ENCODE data around the gene LRFN2.

LRFN2 gene

DNA sequence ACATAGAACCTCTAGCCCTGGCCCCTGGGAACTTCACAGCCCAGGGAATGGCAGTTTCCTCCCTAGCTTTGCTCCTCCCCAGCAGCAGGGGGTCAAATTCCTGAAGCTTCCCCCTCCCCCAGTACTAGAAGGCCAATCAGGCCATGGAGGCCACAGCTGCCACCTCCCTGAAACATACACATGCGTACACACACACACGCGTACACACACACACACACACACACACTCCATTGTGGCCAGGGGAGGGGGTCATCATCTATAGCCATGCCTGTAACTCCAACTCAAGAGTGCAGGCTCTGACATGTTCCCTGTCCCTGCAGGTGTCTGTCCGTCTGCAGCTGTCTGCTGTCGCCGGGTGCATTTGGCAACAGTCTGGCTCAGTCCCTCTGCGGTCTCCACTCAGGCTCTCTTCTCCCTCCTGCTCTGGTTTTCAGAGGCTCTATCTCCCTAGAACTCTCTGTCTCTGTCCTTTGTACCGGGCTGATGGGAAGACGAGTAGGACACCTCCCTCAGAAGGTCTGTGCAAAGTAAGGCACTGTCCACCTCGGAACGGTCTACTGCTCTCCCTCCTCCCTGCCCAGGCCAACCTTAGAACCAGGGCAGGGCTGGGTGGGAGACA, 1.4 kb downstream of the LRFN2 start:
- DNase-seq, result no peak

DNA sequence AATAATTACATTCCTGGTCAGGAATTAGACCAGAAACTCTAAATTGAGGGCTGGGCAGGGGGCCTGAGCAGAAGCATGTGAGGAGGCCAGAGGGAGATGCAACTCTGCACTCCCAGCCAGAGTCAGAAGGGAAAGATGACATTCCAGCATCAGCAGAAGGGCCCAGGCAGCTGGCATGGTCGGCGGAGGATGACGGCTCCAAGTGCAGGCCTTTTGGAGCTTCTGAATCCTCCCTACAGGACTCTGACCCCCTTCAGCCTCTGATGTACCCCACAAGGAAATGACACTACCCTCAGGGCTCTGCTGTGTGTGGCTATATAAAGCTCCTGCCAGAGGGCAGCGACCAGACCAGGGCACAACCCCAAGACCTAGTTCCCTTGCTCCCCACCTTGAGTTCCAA, 1.9 kb downstream of the LRFN2 start:
- DNase-seq, result no peak

DNA sequence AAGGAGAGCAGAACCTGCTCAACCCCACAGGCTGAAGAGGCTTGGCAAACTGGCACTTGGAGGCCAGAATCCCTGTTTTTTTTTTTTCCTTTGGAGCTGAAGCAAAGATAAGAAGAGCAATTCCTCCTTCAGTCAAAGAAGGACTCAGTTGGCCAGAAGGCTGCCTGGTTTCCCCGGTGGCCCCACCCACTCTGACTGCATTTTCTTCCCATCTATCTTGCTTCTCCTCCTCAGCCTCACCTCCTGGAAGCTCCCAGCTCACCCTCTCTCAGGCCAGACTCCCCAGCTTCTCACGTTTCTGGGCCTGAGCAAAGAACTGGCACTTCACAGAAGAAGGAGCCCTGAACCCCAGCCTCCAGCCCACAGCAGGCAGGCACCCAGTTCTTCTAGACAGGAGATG, 2.4 kb downstream of the LRFN2 start:
- no peak for DNase-seq

DNA sequence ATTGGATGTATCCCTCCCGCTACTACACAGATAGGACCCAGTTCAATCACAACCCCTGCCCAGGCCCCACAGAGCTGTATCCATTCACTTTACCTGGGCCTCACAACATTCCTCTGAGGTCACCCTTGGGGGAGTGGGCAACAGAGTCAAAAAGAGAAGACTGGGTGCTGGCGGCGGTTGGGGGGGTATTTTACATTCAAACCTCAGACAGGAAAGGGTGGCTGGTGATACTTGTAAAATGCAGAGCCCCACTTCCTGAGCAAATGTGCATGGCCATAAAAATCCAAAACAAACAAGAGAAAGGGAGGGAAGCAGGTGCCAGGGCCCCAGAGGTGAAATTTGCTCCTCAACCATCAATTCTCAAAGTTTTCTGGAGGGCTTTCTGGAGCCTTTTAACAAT, 3.5 kb downstream of the LRFN2 start:
- no peak for DNase-seq

DNA sequence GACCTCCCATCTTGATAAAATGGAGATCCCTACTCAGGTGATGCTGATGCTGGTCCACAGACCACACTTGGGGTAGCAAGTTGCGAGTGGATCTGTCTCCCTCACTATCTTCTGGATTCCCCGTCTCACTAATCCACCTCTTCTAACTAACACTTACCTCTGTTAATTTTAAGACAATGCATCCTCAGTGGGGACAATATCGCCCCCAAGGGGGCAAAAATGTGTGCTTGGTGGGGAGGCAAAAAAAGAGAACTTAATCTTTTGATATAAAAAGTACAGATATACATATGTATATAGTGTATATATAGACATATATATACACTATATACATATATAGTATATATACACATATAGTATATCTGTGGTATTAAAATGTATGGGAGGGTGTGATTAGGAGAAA, 4.3 kb downstream of the LRFN2 start:
- DNase-seq, result no peak

DNA sequence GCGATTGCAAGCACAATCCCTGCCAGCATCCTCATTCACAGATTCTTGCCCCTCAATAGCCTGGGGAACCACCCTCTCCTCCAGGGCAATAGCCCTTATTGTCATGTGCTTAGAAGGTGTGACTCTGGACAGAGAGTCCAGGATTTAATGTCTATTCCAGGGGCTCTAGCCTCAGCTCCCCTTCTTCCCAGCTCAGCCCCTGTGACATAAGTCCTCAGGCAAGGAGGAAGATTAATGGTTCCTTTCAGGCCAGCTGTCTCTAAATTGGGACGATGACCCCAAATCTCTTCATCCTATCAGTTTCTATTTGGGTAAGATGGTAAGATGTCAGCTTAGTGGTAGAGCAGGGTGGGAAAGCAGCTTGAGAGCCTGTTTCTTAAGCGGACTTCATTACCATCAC, 8.1 kb downstream of the LRFN2 start:
- DNase-seq, result no peak

DNA sequence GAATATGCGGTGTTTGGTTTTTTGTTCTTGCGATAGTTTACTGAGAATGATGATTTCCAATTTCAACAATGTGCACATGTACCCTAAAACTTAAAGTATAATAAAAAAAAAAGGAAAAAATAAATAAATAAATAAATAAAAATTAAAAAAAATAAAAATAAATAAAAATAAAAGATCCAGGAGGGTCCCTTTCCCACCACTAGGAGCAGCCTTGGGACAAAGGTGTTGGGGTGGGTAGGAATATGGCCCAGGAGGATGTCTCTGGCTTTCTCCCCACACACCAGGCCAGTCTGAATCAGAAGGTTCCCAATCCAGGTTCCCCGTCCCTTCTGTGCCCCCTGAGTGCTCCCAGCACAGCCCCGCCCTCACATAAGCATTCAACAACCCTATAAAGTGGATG, 9.5 kb downstream of the LRFN2 start:
- DNase-seq, result no peak

DNA sequence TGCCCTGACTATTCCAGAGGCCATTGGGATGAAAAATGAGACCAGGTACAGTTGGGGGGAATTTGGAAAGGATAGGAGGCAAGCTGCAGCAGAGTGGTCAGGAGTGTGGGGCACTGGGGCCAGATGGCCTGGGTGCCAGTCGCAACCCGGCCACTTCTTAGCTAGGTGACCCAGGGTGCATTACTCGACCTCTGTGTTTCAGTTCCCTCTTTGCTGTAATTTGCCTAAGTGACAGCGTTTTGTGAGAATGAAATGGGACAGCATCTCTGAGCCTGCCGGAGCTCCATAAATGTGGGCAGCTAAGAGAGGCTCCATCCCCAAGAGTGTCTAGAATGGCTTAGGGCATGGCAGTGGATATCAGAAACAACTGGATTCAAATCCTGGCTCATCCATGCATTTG, 13.9 kb downstream of the LRFN2 start:
- DNase-seq, result no peak

DNA sequence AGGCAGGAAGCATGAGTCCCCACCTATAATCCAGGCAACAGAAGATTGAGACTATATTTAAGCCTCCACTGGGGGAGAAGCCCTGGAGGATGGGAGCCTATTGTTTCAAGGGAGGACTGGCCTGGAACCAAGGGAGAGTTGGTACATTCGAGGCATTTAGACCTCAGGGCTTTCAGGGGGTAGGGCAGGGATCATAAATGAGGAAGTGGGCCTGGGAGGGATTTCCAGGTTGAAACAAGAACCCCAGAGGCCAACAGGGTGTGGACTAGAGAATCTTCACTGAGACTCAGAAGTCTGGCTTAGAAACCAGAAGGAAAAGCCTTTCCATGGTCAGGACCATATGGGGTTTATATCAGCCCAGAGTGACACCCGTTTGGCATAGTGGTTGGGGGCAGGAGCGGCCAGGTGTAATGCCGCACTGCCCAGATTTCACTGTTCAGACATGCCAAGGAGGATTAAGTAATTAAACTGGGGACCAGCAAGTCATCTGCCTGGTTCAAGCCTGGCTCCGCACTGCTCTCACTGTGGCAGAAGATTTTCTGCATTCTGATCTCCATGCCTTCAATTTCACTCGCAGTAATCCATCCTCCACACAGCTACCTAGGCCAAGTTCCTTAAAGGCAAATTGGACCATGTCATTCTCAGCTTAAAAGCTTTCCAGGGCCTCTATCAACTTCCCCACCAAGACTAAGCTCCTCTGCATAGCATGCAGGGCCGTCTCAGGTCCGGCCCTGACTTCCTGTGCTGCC, 17.8 kb downstream of the LRFN2 start:
- no peak for DNase-seq

DNA sequence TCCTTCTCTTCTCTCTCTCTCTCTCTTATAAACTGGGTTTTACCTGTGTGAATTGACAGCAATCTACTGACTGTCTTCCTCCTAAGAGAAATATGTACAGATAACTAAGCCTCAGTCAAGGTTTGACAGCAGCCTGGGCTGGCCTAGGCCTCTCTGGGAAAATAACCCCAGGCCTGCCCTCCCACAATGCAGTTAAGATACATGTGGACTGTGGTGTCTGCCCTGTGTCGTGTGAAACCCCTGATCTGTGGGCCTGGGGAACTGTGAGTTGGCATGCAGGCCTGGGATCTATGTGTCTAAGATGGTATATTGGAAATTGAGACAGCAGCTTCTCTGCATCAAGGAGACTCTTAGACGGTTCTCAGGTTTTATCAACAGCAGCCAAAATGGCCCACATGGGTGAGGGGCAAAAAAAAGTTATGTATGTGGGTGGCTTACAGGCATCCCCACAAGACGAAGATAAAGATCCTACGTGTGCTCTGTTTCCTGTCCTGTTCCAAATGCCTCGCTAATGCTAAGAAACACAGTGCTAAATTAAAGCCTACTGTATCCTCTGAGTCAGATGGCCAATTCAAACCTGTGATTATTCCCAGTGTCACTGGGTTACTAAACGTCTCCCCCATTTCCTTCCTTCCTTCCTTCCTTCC, 19.0 kb downstream of the LRFN2 start:
- DNase-seq, result no peak

DNA sequence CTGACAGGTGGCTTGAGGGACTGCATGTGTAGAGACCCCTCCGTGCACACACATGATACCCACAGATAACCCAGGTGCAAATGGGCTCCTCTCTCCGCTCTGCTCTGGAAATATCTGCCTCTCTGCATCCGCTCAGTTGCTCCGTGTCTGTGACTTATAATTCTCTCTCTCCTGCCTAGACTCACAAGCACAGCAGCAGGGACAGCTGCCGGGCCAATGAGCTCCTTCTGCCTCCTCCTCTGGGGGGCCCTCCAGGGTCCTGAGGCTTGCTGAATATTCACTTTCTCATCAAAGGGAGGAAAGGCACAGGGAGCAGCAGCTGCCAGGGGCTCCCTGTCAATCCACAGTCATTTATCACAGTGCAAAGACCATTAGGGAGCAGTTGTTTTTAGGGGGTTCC, 24.1 kb downstream of the LRFN2 start:
- DNase-seq, result no peak

DNA sequence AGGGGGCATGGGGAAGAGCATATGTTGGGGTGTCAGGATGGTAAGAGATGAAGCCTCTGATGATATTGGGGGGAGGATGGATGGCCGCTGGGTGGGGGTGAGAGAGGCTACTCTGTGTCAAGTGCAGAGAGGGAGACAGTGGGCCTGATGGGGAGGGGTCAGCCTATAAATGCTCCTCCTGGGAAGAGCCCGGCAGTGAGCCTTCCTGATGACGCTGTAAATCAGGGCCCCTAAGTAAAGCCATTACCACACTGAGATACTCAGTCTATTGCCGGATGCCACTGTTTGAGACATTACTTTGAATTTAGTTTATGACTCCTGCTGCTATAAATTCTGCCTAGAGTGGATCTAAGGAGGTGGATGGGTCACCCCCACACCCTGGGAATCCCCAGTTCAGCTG, 28.1 kb downstream of the LRFN2 start:
- DNase-seq, result no peak

DNA sequence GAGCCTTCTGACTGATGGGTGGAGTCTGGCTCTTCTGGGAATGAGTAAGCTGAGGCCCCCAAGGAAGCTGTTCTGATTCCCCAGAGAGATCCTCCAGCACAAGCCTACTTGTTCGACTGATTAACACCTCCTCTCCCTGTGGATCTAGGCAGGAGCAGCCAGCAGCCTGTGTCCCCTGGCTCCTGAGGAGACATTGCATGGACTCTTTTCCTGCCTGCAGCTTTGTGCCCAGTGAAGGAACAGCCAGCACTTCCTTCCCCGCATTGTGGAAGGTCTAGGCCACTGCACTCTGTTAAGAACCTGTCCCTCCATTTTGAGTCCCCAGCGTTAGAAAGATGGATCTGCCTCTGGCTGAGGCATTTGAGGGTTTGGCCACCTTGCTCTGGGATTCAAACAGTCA, 29.1 kb downstream of the LRFN2 start:
- DNase-seq, result no peak

DNA sequence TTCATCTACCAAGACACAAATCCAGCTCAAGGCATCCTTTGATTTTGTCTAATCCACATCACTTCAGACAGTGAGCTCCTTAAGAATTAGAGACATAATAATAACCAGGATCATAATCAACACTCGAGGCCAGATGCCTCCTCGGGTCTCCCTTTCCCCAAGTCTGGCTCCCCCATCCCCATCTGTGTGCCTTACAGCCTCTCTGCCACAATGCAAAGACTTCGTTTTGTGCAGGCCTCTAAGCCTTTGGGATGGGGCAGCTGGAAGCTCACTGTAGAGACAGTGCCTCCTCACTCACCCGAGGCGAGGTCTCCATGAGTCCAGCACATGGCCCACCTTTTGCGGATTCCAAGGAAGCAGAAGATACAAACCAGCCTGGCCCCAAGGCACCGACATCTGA, 30.3 kb downstream of the LRFN2 start:
- DNase-seq, result no peak

DNA sequence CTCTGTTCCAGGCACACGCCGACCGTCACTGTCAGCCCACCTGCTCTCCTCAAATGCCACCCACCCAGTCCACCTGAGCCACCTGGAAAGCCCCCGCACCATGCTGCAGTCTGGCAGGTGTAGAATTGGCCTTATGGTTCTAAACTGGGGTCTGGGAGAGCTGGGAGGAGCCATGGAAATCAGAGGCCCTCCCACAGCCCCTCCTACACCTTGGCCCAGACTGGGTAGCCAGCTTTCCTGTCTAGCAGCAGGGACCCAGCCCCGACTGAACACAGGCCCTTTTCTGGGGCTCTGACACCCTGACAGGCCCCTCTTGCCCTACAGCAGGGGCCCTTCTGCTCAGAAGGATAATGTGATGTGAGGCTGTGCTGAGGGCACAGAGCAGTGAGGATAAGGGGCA, 31.1 kb downstream of the LRFN2 start:
- no peak for DNase-seq

DNA sequence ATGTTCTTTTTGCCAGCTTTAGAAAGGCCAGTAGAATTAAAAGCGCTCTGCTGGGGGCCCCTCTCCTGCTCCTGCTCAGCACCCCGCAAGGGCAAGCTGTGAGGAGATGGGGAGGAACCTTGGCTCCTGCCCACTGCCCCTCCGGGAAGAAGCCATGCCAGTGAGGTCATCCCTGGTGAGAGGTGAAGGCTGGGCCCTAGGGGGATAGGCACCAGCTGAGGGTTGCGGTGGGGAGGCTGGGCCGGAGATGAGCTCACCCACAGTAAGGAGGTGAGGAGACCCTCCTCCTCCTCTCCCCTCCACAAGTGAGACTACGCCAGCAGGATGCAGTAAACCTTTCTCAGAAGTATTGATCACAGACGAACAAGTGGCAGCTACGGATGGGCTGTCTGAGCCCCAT, 32.1 kb downstream of the LRFN2 start:
- DNase-seq, result no peak

DNA sequence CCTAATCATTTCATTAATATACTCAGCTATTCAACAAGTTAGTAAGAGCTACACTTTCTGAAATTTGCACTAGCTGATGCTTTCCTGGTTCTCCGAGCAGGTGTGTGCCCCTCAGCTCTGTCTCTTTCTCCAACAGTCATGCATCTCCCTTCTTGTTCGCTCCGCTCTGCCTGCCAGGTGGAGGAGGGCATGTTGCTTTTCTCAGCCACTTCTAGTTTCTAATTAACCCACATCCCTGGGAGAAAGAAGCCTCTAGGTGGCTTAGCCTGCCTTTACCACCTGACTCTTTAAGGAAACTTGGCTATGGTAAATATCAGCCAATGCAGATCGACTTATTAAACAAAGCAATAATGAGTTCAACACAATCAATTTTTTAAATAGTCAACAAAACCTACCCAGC, 34.2 kb downstream of the LRFN2 start:
- no peak for DNase-seq

DNA sequence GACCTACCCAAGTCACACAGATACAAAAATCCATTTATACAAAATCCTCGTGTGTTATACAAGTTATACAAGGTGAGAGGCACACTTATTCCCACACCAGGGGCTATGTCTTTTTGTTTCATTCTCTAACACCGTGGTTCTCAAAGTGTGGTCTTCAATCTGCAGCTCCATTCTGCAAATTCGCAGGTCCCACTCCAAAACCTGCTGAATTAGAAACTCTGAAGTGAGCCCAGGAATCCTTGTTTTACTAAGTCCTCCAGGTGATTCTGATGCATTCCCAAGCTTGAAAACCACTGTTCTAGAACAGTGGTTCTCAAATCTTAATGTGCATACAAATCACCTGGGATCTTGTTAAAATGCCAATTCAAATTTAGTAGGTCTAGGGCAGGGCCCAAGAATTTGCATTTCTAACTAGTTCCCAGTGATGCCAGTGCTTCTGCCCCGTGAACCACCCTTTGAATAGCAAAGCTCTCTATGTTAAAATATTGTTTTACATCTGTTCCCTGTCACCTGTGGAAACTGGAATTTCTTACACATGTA, 35.1 kb downstream of the LRFN2 start:
- DNase-seq, result no peak

DNA sequence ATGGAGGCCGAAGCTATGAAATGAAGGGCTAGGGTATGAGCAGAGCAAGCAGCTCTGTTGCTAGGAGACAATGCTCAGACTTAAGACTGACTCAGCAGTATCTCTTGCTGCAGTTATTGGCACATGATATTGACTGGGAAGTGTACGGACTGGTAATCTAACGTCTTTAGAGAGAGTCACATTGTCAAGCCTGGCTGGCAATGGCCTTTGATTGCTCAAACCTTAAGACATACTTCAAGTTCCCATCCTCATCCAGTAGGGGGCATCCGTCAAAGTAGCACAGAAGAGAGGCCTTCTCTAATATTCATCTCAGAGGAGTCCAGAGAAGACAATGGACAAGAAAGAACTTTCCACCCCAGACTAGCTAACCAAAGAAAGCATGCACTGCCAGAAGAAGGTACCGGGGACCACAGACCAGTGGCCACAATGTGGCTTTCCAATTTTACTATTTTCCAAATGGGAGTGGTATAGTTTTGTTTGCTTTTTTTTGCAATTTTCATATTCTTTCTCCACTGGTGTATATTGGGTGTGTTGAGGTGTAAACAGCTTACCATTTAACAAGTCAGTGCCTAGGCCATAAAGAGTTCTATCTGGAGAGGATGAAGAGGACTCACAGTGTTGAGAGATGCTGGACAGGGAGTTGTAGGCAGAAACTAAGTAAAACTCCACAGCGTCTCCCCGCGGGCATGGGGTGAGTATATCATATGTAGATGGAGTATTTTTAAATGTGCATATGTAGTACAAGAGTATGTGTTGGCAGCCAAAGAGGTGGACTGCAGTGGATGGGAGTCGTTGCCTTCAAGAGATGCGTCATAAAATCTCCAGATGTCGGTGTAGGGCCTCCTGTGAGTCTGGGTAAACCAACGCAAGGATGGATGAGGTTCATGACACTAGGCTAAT, 36.7 kb downstream of the LRFN2 start:
- no peak for DNase-seq

DNA sequence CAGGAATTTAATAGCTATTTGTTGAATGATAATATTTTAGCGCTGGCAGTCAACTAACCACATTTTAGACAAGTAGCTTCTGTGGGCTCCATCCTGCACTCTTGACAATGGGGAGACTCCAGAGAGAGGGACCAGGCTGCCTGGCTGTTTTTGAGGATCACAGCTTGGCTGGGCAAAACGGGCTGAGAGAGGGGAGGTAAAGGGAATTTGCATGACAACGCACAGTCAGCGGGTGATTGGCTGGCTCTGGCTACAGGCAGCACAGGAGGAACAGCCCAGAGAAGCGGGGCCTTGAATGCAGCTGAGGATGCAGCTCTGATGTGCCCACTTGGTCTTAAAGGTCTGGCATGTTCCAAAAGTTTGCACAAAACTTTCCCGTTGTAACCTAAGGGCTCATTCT, 41.2 kb downstream of the LRFN2 start:
- no peak for DNase-seq

DNA sequence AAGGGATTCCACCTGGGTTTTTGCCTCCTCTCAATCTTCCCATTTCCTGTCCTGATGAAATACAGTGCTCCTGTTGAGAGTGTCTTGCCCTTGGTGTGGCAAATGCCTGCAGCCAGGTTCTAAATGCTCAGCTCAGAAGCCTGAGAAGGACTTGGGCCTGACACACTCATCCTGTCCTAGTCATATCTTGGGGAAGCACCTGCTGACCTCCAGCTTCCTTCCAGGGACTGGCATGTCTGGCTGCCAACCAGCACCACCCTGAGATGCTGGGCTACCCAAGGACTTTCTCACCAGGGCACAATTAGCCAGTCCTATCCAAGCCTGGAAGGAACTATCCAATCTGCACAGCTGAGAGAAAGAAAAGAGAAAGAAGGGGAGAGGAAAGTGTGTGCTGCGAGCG, 43.4 kb downstream of the LRFN2 start:
- no peak for DNase-seq

DNA sequence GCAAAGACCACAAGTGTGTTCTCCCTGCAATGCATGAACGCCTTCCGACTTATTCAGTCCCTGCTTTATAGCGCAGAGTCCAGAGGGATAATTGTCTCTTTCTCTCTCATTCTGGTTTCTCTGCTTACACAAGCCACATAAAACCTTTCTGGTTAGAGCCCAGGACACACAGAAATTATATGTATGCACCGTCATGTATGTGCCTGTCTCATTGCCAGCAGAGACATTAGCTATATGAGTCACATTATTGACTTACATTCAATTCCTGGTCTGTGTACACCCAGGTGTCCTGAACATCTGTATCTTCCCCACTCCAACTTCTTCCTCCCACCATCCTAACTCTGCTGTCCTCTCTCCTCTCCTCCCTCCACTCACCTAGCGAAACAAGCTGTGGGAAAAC, 44.0 kb downstream of the LRFN2 start:
- DNase-seq, result no peak

DNA sequence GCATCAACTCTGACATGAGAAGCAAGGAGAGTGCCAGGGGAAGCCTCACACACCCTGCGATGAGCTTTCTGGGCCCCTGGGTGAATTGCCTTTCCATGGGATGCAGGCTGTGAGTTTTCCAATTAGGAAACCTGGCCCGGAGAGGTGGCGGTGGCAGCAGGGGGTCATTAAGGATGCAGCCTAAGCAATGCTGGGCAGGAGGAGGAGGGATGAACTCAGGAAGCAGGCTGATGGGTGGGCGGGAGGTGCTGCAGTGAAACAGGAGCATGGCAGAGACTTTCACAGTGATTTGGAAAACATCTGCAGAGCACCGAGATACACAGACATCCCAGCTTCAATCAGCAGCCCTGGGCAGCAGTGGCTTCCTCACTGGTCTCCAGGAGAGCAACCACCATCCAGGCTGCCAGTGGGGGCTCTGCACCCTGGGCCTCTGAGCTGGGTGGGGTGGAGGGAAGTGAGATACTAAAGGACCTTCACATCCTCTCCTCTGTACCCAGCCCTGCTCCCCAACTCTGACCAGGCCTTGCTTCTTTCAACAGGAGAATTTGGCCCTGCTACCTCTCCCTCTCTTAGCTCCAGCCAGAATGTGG, 44.9 kb downstream of the LRFN2 start:
- DNase-seq, result no peak

Data from T-helper 9 cell (primary cell).